Measurements from ENCODE around the gene SPN. TPM values are rescaled to one million over a fixed set of nuclear protein-coding genes. Genes with fewer than 3 reads are reported as not detected.
"Not testable (repeated sequence)": the region's sequence is repeated elsewhere in the genome, so short reads cannot be mapped to it uniquely, and the experiment has no call there.

Gene SPN
- total RNA-seq, 1 donor from 2014 or later, result 0.87 TPM

DNA sequence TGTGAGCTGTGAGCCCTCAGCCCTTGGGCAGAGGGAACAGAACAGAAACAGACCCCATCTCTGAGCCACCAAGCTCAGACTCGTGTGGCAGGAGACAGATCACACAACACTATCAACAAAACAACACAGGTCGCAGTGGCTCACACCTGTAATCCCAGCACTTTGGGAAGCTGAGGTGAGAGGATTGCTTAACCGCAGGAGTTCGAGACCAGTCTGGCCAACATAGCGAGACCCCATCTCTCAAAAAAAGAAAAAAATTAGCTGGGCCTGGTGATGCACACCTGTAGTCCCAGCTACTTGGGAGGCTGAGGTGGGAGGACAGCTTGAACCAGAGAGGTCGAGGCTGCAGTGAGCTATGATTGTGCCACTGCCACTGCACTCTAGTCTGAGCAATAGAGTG is 10.5 kb downstream of the SPN start:
- intact Hi-C loops (cut with micrococcal nuclease), result no loop called here
- DNase-seq, result no peak
- ATAC-seq, result no peak

GRCh38 chr16:29674188-29674587 is 11.1 kb downstream of the SPN start:
- ATAC-seq, result peak; percentile 72
- intact Hi-C loops (cut with micrococcal nuclease), result no loop called here
- DNase-seq, result peak; percentile 65

DNA sequence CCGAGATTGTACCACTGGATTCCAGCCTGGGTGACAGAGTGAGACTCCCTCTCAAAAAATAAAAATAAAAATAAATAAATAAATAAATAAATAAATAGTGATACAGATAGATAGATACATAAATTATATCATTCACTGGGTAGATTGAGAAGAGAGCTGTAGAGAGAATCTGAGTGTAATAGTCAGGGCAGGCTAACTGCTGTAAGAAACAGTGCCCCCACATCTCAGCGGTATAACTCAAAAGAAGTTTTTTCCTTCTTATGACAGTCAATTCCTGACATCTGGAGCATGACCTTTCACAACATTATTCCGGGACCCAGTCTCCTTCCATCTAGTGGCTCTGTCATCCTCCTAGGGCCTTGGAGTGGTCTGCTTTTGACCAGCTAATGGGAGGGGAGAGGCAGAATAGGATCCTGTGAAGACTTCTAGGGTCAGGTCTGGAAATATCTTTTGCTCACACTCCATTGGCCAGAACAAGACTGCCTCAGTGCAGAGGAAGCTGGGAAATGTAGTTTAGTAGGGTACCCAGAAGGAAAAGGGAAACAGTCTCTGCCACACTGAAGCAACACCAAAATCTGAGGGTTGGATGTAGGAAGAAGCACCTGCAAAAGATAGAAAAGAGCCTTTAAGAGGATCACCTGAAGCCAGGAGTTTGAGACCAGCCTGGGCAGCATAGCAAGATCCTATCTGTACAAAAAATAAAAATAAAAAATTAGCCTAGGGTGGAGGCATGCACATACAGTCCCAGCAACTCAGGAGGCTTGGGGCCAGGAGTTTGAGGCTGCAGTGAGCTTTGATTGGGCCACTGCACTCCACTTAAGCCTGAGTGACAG is 13.0 kb downstream of the SPN start:
- no peak for DNase-seq
- peak; percentile 42 for ATAC-seq
- intact Hi-C loops (cut with micrococcal nuclease), result no loop called here

GRCh38 chr16:29676989-29677785 is 14.1 kb downstream of the SPN start:
- DNase-seq (no peak), ATAC-seq (no peak)
- intact Hi-C loops (cut with micrococcal nuclease), result no loop called here

DNA sequence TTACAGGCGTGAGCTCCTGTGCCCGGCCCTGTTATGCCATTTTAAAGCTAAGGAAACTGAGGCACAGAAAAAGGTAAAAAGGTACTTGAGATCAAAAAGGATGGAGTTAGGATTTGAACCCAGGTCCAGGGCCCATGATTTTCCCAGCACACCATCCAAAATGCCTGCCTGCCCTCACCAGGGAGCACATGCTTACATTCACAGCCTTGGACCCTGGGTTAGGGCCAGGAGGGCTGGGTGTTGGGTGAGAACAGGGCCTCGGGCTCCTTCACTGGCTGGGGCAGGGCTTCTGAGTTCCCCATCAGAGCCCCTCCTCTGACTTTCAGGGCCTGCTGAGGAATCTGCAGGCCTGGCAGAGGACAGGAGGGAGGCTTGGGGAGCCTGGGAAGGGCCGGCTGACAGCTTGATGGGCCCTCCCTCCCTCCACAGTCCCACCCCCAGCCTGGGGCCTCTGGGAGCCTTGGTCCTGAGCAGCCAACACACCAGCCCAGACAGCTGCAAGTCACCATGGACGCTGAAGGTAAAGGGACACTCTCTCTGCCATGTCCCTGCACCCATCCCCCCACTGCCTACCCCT is 15.7 kb downstream of the SPN start, which contains the start of gene QPRT:
TSS of gene QPRT (plus strand) at position 490 of the 577 bp plus-strand sequence. CDS start at position 508, 18 bp downstream.
- DNase-seq (peak; percentile 68), ATAC-seq (peak; percentile 85)
- intact Hi-C loops (cut with micrococcal nuclease), result no loop called here

DNA sequence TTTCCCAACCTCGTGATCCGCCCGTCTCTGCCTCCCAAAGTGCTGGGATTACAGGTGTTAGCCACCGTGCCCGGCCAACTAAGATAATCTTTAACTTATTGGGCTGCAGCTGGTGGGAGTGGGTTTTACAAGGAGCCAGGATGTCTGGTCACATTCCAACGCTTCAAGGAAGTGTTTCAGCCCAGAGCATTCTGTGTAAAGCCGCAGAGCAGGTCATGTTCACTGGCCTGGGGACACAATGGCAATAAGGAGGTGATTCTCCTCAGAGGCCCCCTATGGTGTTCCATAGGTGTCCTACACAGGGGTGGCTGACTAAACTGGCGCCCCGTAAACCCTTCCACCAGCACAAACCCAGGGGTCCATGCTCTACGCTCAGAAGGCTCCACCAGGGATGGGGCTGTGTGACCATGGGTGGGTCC is 17.1 kb downstream of the SPN start:
- DNase-seq (no peak), ATAC-seq (no peak)
- intact Hi-C loops (cut with micrococcal nuclease), result no loop called here

- ATAC-seq (no peak), DNase-seq (no peak)
- intact Hi-C loops (cut with micrococcal nuclease), result no loop called here
Measured at GRCh38 chr16:29683543-29684090, 20.6 kb downstream of the SPN start.

GRCh38 chr16:29684679-29685078 is 21.6 kb downstream of the SPN start:
- intact Hi-C loops (cut with micrococcal nuclease), result no loop called here
- ATAC-seq, result no peak
- no peak for DNase-seq

- intact Hi-C loops (cut with micrococcal nuclease), result no loop called here
- DNase-seq (no peak), ATAC-seq (no peak)
Measured at GRCh38 chr16:29686740-29687332, 23.8 kb downstream of the SPN start.

DNA sequence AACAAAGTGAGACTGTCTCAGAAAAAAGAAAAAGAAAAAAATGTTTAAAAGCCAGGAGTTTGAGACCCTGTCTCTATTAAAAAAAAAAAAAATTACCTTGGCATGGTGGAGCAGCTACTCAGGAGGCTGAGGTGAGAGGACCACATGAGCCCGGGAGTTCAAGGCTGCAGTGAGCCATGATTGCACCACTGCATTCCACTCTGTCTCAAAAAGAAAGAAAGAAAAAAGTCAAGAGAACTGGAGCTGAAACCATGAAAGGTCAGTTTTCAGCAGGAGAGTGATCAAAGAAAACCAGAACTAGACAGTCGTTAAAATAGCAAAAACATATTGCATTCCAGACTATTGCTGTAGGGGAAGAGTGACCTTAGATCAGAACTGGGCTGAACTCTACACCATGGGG is 24.7 kb downstream of the SPN start:
- ATAC-seq (no peak), DNase-seq (no peak)
- intact Hi-C loops (cut with micrococcal nuclease), result no loop called here

DNA sequence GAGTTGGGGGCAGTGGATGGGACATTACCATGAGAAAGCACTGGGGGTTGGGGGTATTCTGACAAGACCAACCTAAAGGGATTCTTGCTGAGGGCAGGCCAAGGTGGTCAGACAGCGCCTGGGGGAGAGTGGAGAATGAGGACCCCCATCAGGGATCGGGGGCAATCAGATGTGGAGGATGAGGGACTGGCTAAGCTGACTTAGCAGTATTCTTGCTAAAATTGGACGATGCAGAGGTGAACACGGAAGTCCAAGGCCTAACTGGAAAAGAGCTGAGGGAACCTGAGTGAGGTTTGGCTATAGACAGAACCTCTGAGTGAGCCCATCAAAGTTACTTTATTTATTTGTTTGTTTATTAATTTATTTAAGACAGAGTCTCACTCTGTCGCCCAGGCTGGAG is 25.1 kb downstream of the SPN start:
- ATAC-seq (no peak), DNase-seq (no peak)
- intact Hi-C loops (cut with micrococcal nuclease), result no loop called here

GRCh38 chr16:29689490-29690351 is 26.7 kb downstream of the SPN start:
- DNase-seq; intact Hi-C loops (cut with micrococcal nuclease); ATAC-seq: not testable (repeated sequence)

DNA sequence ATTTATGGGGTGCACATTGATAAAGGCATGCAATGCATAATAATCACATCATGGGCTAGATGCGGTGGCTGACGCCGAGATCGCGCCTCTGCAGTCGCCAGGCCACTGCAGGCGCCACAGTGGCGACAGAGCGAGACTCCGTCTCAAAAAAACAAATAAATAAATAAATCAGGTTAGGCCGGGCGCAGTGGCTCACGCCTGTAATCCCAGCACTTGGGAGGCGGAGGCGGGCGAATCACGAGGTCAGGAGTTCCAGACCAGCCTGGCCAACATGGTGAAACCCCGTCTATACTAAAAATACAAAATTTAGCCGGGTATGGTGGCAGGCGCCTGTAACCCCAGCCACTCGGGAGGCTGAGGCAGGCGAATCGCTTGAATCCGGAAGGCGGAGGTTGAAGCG is 29.6 kb downstream of the SPN start:
- DNase-seq; ATAC-seq; intact Hi-C loops (cut with micrococcal nuclease): not testable (repeated sequence)

- ATAC-seq (no peak), DNase-seq (no peak)
- intact Hi-C loops (cut with micrococcal nuclease), result no loop called here
Measured at GRCh38 chr16:29694384-29695195, 31.5 kb downstream of the SPN start.

GRCh38 chr16:29695675-29696074 is 32.6 kb downstream of the SPN start:
- intact Hi-C loops (cut with micrococcal nuclease); DNase-seq; ATAC-seq: not testable (repeated sequence)

GRCh38 chr16:29696881-29697331 is 33.9 kb downstream of the SPN start:
- DNase-seq (no peak), ATAC-seq (no peak)

GRCh38 chr16:29697391-29697790 is 34.3 kb downstream of the SPN start:
- DNase-seq, result no peak
- no peak for ATAC-seq
- intact Hi-C loops (cut with micrococcal nuclease), result no loop called here

More at GRCh38 chr16:29696881-29697331, 33.9 kb downstream of the SPN start:
- intact Hi-C loops (cut with micrococcal nuclease), result no loop called here
